CD14-positive monocyte (primary cell): Measurements from ENCODE around the gene ITPK1. TPM values are rescaled to one million over a fixed set of nuclear protein-coding genes. Genes with fewer than 3 reads are reported as not detected.

Experiments used
- DNase-seq, 3 donors: peaks; one replicate each; pipeline ENCODE4 v3.0.0-alpha.2; 2011 to 2022
- H2AFZ ChIP-seq: 2 replicates; pipeline ENCODE4 v1.6.0; 2012; ENCODE audit warnings: mild to moderate bottlenecking, low read depth, low read length, inconsistent platforms; ENCODE audit not compliant: insufficient read depth, poor library complexity, severe bottlenecking
- H3K27ac ChIP-seq, 2 donors: 1 replicate in 1 of 2; 2 replicates in 1 of 2; pipeline ENCODE4 v1.5.1; 2012 to 2013; ENCODE audit warnings: low read length in 2 of 2, control low read depth in 1 of 2, inconsistent platforms in 1 of 2, low read depth in 1 of 2, mild to moderate bottlenecking in 1 of 2
- H3K27me3 ChIP-seq, 2 donors: one replicate each; pipeline versions ENCODE4 v1.6.0 to v1.6.1; 2011 to 2013; ENCODE audit warnings: low read length in 2 of 2; ENCODE audit not compliant: control insufficient read depth in 2 of 2, insufficient read depth in 2 of 2
- H3K36me3 ChIP-seq, 2 donors: replicated peaks in 1 of 2; 1 replicate in 1 of 2; 2 replicates in 1 of 2; pipeline versions ENCODE4 v1.5.1 to v1.6.1; 2012 to 2013; ENCODE audit warnings: low read length in 2 of 2, control low read depth in 1 of 2, inconsistent platforms in 1 of 2, mild to moderate bottlenecking in 1 of 2; ENCODE audit not compliant: insufficient read depth in 2 of 2, control insufficient read depth in 1 of 2
- H3K4me1 ChIP-seq, 2 donors: 1 replicate in 1 of 2; 2 replicates in 1 of 2; pipeline versions ENCODE4 v1.5.1 to v1.6.1; 2012 to 2013; ENCODE audit warnings: low read length in 2 of 2, control low read depth in 1 of 2, inconsistent platforms in 1 of 2, mild to moderate bottlenecking in 1 of 2, moderate library complexity in 1 of 2; ENCODE audit not compliant: insufficient read depth in 2 of 2, control insufficient read depth in 1 of 2
- H3K4me2 ChIP-seq: replicated peaks from 2 replicates; pipeline ENCODE3; 2012; ENCODE audit warnings: low read length, moderate library complexity, mild to moderate bottlenecking; ENCODE audit not compliant: poor library complexity, severe bottlenecking; ENCODE audit errors: extremely low read depth
- H3K4me3 ChIP-seq, 3 experiments: fragments of 200-600 bp in 1 of 3; sonication (generic) in 1 of 3; replicated peaks in 1 of 3; 1 replicate in 2 of 3; 2 replicates in 1 of 3; pipeline ENCODE4 v1.5.1; 2011 to 2013; ENCODE audit warnings: low read length in 3 of 3, mild to moderate bottlenecking in 3 of 3, control low read depth in 2 of 3, low read depth in 2 of 3, inconsistent platforms in 1 of 3, moderate library complexity in 1 of 3
- H3K79me2 ChIP-seq: 2 replicates; pipeline ENCODE4 v1.6.0; 2012; ENCODE audit warnings: mild to moderate bottlenecking, control low read depth, inconsistent platforms, low read length, moderate library complexity; ENCODE audit not compliant: insufficient read depth
- H3K9ac ChIP-seq: 2 replicates; pipeline ENCODE4 v1.6.0; 2017; ENCODE audit warnings: low read length, mild to moderate bottlenecking; ENCODE audit not compliant: insufficient read depth, poor library complexity, severe bottlenecking
- H3K9me3 ChIP-seq, 2 donors: replicated peaks in 1 of 2; 1 replicate in 1 of 2; 2 replicates in 1 of 2; pipeline versions ENCODE4 v1.5.1 to v1.6.1; 2012 to 2013; ENCODE audit warnings: low read length in 2 of 2, control low read depth in 1 of 2; ENCODE audit not compliant: control insufficient read depth in 1 of 2, insufficient read depth in 1 of 2
- H4K20me1 ChIP-seq: 2 replicates; pipeline ENCODE4 v1.6.0; 2012; ENCODE audit warnings: mild to moderate bottlenecking, low read length, control low read depth, moderate library complexity; ENCODE audit not compliant: insufficient read depth
- H3K27ac Mint-ChIP-seq, 7 donors: one replicate each; pipeline ENCODE4 v1.8.0; 2020; ENCODE audit warnings: mild to moderate bottlenecking in 7 of 7, mixed read lengths in 7 of 7, moderate library complexity in 6 of 7, inconsistent platforms in 2 of 7
- H3K27me3 Mint-ChIP-seq, 3 donors: one replicate each; pipeline ENCODE4 v1.8.0; 2021 to 2022; ENCODE audit warnings: low read depth in 3 of 3, mild to moderate bottlenecking in 3 of 3, mixed read lengths in 3 of 3, moderate library complexity in 3 of 3, inconsistent platforms in 1 of 3
- H3K36me3 Mint-ChIP-seq, 2 donors: one replicate each; pipeline ENCODE4 v1.8.0; 2020; ENCODE audit warnings: mixed read lengths in 2 of 2, inconsistent platforms in 1 of 2, mild to moderate bottlenecking in 1 of 2
- H3K4me1 Mint-ChIP-seq: one replicate; pipeline ENCODE4 v1.8.0; 2020; ENCODE audit warnings: mild to moderate bottlenecking, mixed read lengths
- H3K4me3 Mint-ChIP-seq, 2 donors: one replicate each; pipeline ENCODE4 v1.8.0; 2020; ENCODE audit warnings: mild to moderate bottlenecking in 2 of 2, mixed read lengths in 2 of 2, moderate library complexity in 1 of 2
- H3K9me3 Mint-ChIP-seq, 7 donors: one replicate each; pipeline ENCODE4 v1.8.0; 2020 to 2022; ENCODE audit warnings: mixed read lengths in 7 of 7, mild to moderate bottlenecking in 6 of 7, moderate library complexity in 6 of 7, inconsistent platforms in 2 of 7
- CTCF ChIP-seq: fragments of 200-600 bp; IDR thresholded peaks from one replicate; pipeline ENCODE4 v1.8.0; 2022; ENCODE audit warnings: antibody characterized with exemption, mild to moderate bottlenecking
- WGBS: methylation state at CpG from one replicate; pipeline ENCODE4 v1.1.5; 2013; ENCODE audit warnings: missing lambda C conversion rate; ENCODE audit not compliant: insufficient coverage; 5-methylcytosine and 5-hydroxymethylcytosine counted together
- intact Hi-C, 2 donors: fragments of 100-400 bp; cut with micrococcal nuclease; formaldehyde crosslinking; loops; one replicate each; pipeline versions ENCODE4 v1.15.0 to v1.15.1; 2023
- polyA plus RNA-seq, 3 donors: library from polyadenylated mRNA; depleted of rRNA in 1 of 3; unstranded in 2 of 3; stranded (reverse) in 1 of 3; fragments of 300-500 nt in 2 of 3; fragments of >200 nt in 1 of 3; fragmentation: Illumina TruSeq in 2 of 3; gene quantifications; 1 replicate in 2 of 3; 2 replicates in 1 of 3; pipeline ENCODE4 v1.2.3, GENCODE V29; 2012 to 2021

The ITPK1 gene
- polyA plus RNA-seq, 3 donors: 57.1 to 144 (median 63.0) TPM

GRCh38 chr14:92903359-92903758 lies 212.4 kb downstream of the ITPK1 start:
- Mint-ChIP-seq H3K36me3 (no peaks in the 10 kb centered on the region), H3K4me3 (peak overlapping the region in 1 of 2 donors; percentile 8), H3K4me1 (peaks cover 4% of the 10 kb centered on the region), H3K9me3 (peaks cover 0 to 5% (median 2%) of the 10 kb centered on the region in 7 donors), H3K27me3 (peaks cover 26 to 41% (median 28%) of the 10 kb centered on the region in 3 donors), H3K27ac (no peak overlapping the region)
- H3K9ac ChIP-seq: no peak overlapping the region
- no peak overlapping the region for H3K4me3 ChIP-seq
- no peaks in the 10 kb centered on the region for H3K4me1 ChIP-seq
- intact Hi-C loops: no loop called here
- H2AFZ ChIP-seq: no peak overlapping the region
- H3K9me3 ChIP-seq: no peaks in the 10 kb centered on the region
- no peak overlapping the region for H3K27ac ChIP-seq
- DNase-seq: no peak
- H3K27me3 ChIP-seq: peaks cover 0 to 12% of the 10 kb centered on the region in 2 donors
- WGBS: 86% methylated on average over 5 of the region's 6 CpGs
- H3K4me2 ChIP-seq: no peak overlapping the region
- TF ChIP-seq CTCF: no peak
- no peaks in the 10 kb centered on the region for H3K36me3 ChIP-seq
- no peaks in the 10 kb centered on the region for H3K79me2 ChIP-seq
- H4K20me1 ChIP-seq: no peaks in the 10 kb centered on the region

GRCh38 chr14:92902726-92903125 lies 213.0 kb downstream of the ITPK1 start:
- Histone ChIP-seq H4K20me1 (no peaks in the 10 kb centered on the region), H3K9ac (no peak overlapping the region), H3K4me2 (no peak overlapping the region), H3K4me1 (no peaks in the 10 kb centered on the region), H3K36me3 (no peaks in the 10 kb centered on the region), H3K79me2 (no peaks in the 10 kb centered on the region), H3K4me3 (no peak overlapping the region), H2AFZ (no peak overlapping the region), H3K27ac (no peak overlapping the region), H3K27me3 (peaks cover 0 to 12% of the 10 kb centered on the region in 2 donors), H3K9me3 (no peaks in the 10 kb centered on the region)
- WGBS: 22% methylated on average over 10 of the region's 17 CpGs
- Mint-ChIP-seq H3K4me3 (peak overlapping the region in 1 of 2 donors; percentile 64), H3K36me3 (no peaks in the 10 kb centered on the region), H3K27me3 (peaks cover 27 to 41% (median 28%) of the 10 kb centered on the region in 3 donors), H3K9me3 (peaks cover 0 to 5% (median 2%) of the 10 kb centered on the region in 7 donors), H3K4me1 (peaks cover 6% of the 10 kb centered on the region), H3K27ac (peak overlapping the region in 1 of 7 donors; percentile 39)
- TF ChIP-seq CTCF: no peak
- intact Hi-C loops: no loop called here
- DNase-seq: no peak
